ENCODE results near the gene ABCC3. TPM values are rescaled to one million over a fixed set of nuclear protein-coding genes. Genes with fewer than 3 reads are reported as not detected.
A peak's percentile ranks its signal among the peaks of the same experiment; 100 is the strongest.
"Not testable (repeated sequence)": the region's sequence is repeated elsewhere in the genome, so short reads cannot be mapped to it uniquely, and the experiment has no call there.

The ABCC3 gene
- total RNA-seq, 2 experiments from 2014 or later = not detected

DNA sequence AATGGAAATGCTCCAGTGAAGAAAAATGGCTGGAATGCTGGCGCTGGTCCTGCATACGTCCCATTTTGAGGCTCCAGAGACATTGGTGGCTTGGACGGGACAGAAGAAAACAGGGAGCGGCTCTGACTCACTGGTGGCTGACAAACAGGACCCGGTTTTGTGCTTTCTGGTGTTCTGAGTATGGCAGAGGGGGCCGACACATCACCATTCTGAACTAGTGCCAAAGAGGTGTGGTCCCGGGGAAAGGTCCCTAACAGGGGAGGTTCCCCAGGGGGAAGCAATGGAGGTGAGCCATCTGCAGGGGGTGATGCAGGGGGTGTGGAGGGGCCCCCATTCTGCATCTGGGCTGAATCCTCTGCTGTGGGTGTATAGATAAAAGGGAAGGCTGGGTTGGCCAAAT, 64.7 kb downstream of the ABCC3 start:
- Mint-ChIP-seq H3K4me3 (no peak overlapping the region), H3K27ac (no peak overlapping the region), H3K9me3 (no peaks in the 10 kb centered on the region), H3K4me1 (ENCODE audit: low read depth) (peaks cover 34% of the 10 kb centered on the region), H3K27me3 (no peaks in the 10 kb centered on the region), H3K36me3 (peaks cover 41% of the 10 kb centered on the region)
- intact Hi-C loops (cut with micrococcal nuclease) = no loop called here
- CTCF ChIA-PET = interaction anchor here (0.6 kb wide), 1 partner anchor 145 kb away, joined by 3 read pairs; no protein-coding TSS in a partner anchor
- POLR2A ChIA-PET = no interaction called here
- no peak for DNase-seq

DNA sequence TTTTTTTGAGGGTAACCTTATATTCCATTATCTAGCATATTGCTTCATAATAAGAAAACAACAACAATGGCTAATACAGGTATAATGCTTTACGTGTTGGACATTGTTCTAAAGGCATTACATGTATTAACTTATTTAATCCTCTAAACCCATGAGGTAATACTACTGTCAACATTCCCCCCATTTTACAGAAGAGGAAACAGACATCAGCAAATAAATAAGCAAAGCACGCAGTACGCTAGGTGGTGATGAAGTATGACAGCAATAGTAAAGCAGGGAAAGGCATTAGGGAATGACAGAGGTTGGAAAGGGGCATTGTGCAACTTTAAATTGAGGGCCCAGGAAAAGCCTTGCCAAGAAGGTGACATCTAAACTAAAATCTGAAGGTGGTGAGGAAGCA, 68.5 kb downstream of the ABCC3 start:
- peak overlapping the region; percentile 50 for H3K27ac Mint-ChIP-seq
- ChIA-PET CTCF (interaction anchor here (2.8 kb wide), 1 partner anchor 73 kb away, joined by 10 read pairs; no protein-coding TSS in a partner anchor), POLR2A (no interaction called here)
- H3K4me3 Mint-ChIP-seq = no peak overlapping the region
- no peaks in the 10 kb centered on the region for H3K27me3 Mint-ChIP-seq
- intact Hi-C loops (cut with micrococcal nuclease) = no loop called here
- H3K36me3 Mint-ChIP-seq = peaks cover 26% of the 10 kb centered on the region
- peaks cover 51% of the 10 kb centered on the region for H3K4me1 Mint-ChIP-seq (ENCODE audit: low read depth)
- no peak for DNase-seq
- H3K9me3 Mint-ChIP-seq = no peaks in the 10 kb centered on the region

DNA sequence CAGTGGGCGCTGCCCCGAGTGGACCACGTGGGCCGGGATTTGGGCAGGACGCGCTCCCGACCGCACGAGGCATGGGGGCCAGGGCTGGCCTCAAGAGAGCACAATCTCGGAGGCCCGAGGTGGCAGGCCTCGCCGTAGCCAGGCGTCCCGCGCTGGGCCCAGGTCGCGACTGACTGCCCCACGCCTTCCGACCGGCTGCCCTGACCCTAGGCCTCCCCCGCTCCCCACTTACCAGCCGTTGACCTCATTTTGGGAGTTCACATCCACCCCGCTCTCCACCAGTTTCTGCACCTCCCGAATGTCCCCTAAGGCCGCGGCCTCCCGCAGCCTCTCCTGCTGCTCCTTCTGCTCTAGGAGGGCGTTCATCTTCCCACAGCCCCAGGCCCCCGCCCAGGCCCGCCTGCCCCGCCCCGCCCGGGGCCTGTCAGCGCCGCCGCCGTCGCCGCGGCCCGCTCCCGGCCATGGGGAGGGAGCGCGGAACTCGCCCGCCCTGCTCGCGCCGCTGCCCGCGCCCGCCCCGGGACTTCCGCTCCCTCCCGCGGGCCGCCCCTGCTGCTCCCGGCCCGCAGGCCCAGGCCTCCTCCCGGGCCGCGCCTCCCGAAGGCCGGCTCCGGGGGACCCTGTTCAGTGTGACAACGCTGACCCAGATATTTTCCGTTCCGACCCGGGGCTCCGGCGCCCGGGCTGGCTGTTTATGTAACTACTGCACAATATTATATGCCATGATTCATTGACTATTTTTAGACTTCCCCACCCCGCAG, 72.8 kb downstream of the ABCC3 start, which contains the start of gene ANKRD40:
ANKRD40 (minus strand) TSS at position 626 of the 761 bp plus-strand sequence; CDS start at position 366, 260 bp downstream.
- peaks cover 48% of the 10 kb centered on the region for H3K4me1 Mint-ChIP-seq (ENCODE audit: low read depth)
- peak within 1 kb of the TSS; percentile 96 for H3K4me3 Mint-ChIP-seq
- H3K36me3 Mint-ChIP-seq = peaks cover 14% of the 10 kb centered on the region
- no peaks in the 10 kb centered on the region for H3K27me3 Mint-ChIP-seq
- DNase-seq = peak; percentile 95
- ChIA-PET CTCF (interaction anchor here (0.6 to 1.9 kb wide), 8 partner anchors 10 to 228 kb away, joined by 3 to 8 read pairs (median 4); partner anchors contain the start of genes LUC7L3 and SPATA20), POLR2A (interaction anchor here (0.6 to 2.3 kb wide), 5 partner anchors 10 to 18 kb away, joined by 3 to 14 read pairs (median 7); partner anchors contain the start of gene LUC7L3)
- intact Hi-C loops (cut with micrococcal nuclease) = loop anchor here (1.0 to 5.0 kb wide), 3 partner anchors 12 to 230 kb away; partner anchors contain the start of genes LUC7L3 and RSAD1
- H3K27ac Mint-ChIP-seq = peak within 1 kb of the TSS; percentile 96
- no peaks in the 10 kb centered on the region for H3K9me3 Mint-ChIP-seq

DNA sequence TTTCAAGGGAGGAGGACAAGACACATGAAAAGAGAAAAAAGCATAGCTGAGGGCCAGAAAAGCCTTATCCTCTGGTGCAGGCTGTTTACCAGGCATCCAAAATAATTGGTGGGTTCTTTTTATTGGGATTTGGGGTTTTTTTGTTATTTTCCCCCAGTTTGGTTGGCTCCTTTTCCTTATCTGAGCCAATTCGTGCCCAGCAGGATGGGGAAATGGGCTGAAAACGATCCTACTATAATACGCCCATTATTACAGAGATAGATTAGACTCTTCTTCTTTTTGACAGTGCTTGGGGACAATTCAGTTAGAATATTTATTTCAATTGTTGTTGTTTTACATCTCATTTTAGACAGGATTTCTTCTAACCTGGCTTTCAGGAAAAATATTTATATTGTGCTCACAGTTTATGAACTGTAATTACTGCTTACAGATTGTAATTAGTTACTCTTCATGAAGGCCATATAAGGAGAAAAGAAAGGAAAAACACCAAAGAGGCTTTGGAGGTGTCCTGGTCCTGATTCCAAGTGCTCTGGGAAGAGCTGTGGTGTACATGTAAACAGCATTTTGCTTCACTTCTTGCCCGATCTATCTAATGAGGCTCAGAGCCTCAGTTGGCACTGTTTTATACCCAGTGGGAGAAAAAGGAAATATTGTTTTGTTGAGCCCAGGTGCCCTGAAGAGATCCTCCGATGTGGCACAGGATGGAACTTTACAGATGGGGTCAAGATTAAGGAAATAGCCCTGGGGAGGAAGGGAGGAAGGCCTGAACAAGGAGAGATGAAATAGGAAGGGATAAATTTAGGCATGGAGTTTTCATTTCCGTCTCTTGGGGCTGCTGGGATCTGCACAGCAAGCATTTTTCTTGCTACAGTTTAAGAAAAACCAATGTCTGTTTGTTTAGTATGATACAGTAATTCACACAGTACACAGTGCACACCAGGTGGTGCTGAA, 73.6 kb downstream of the ABCC3 start:
- Mint-ChIP-seq H3K27me3 (no peaks in the 10 kb centered on the region), H3K9me3 (no peaks in the 10 kb centered on the region), H3K36me3 (peaks cover 14% of the 10 kb centered on the region), H3K4me3 (peak overlapping the region; percentile 77), H3K27ac (peak overlapping the region; percentile 96), H3K4me1 (ENCODE audit: low read depth) (peaks cover 45% of the 10 kb centered on the region)
- ChIA-PET POLR2A (interaction anchor here (0.6 to 2.3 kb wide), 4 partner anchors 10 to 17 kb away, joined by 3 to 14 read pairs (median 5); partner anchors contain the start of gene LUC7L3), CTCF (interaction anchor here (0.6 to 1.9 kb wide), 7 partner anchors 10 to 311 kb away, joined by 3 to 8 read pairs (median 4); partner anchors contain the start of genes LRRC59 and LUC7L3)
- intact Hi-C loops (cut with micrococcal nuclease) = loop anchor here (1.0 to 5.0 kb wide), 3 partner anchors 11 to 231 kb away; partner anchors contain the start of genes LUC7L3 and RSAD1
- DNase-seq = no peak

DNA sequence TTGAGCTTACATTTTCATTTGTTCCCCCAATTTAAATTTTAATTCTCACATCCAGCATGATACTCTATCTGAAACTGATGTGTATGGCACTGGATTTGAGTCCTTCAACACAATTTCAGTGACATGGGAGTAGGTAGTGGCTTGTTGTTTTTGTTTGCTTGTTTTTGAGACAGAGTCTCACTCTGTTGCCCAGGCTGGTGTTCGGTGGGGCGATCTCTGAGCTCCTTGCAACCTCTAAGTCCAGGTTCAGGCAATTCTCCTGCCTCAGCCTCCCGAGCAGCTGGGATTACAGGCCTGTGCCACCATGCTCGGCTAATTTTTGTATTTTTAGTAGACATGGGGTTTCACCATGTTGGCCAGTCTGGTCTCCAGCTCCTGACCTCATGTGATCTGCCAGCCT, 74.4 kb downstream of the ABCC3 start:
- peaks cover 38% of the 10 kb centered on the region for H3K4me1 Mint-ChIP-seq (ENCODE audit: low read depth)
- DNase-seq, H3K27me3 Mint-ChIP-seq, H3K9me3 Mint-ChIP-seq, H3K36me3 Mint-ChIP-seq: not testable (repeated sequence)
- peak overlapping the region; percentile 77 for H3K4me3 Mint-ChIP-seq
- CTCF ChIA-PET = interaction anchor here (1.5 to 1.9 kb wide), 5 partner anchors 9 to 312 kb away, joined by 3 to 8 read pairs (median 4); partner anchors contain the start of genes LRRC59 and LUC7L3
- POLR2A ChIA-PET = interaction anchor here (1.1 to 2.3 kb wide), 2 partner anchors 11 to 13 kb away, joined by 3 to 14 read pairs; partner anchors contain the start of gene LUC7L3
- peak overlapping the region; percentile 96 for H3K27ac Mint-ChIP-seq
- intact Hi-C loops (cut with micrococcal nuclease) = loop anchor here (5.0 kb wide), 2 partner anchors 167 to 232 kb away; partner anchors contain the start of gene RSAD1

DNA sequence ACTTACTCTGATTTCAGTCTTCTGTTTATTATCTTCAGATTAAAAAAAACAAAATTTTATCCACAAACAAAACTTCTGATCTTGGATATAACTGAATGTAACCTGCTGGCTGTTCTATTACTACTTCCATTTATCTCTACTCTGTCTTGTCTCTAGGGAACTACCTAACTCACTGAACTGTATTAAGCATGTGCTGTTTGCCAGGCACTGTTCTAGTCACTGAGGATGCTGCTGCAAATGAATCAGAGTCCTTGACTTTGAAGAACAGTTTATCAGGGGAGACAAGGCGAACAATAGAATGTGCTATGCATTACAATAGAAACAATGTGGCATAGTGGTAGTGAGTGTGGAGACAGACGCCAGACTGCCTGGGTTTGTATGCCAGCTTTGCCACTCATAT, 75.3 kb downstream of the ABCC3 start:
- no peaks in the 10 kb centered on the region for H3K9me3 Mint-ChIP-seq
- no peaks in the 10 kb centered on the region for H3K27me3 Mint-ChIP-seq
- peaks cover 32% of the 10 kb centered on the region for H3K4me1 Mint-ChIP-seq (ENCODE audit: low read depth)
- ChIA-PET POLR2A (interaction anchor here (2.3 kb wide), 1 partner anchor 10 kb away, joined by 14 read pairs; the partner anchor contains the start of gene LUC7L3), CTCF (no interaction called here)
- H3K36me3 Mint-ChIP-seq = peaks cover 8% of the 10 kb centered on the region
- H3K27ac Mint-ChIP-seq = peak overlapping the region; percentile 65
- DNase-seq = no peak
- intact Hi-C loops (cut with micrococcal nuclease) = no loop called here
- H3K4me3 Mint-ChIP-seq = no peak overlapping the region

DNA sequence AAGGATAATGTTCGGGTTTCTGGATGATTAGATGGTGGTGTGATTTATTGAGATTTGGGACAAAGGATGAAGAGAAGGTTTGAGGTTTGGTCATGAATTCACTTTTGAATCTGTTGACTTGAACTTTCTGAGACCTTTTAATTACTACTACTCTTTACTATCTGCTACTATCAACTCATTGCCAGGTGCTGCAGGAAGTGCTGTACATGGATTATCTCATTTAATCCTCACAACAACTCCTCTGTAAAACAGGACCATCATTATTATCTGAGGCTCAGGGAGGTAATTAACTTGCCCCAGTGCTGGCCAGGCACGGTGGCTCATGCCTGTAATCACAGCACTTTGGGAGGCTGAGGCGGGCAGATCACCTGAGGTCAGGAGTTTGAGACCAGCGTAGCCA, 76.0 kb downstream of the ABCC3 start:
- Mint-ChIP-seq H3K4me1 (ENCODE audit: low read depth) (peaks cover 29% of the 10 kb centered on the region), H3K27ac (peak overlapping the region; percentile 65), H3K4me3 (no peak overlapping the region), H3K9me3 (no peaks in the 10 kb centered on the region), H3K36me3 (peaks cover 2% of the 10 kb centered on the region), H3K27me3 (no peaks in the 10 kb centered on the region)
- CTCF ChIA-PET = no interaction called here
- intact Hi-C loops (cut with micrococcal nuclease) = no loop called here
- DNase-seq = no peak
- POLR2A ChIA-PET = no interaction called here

DNA sequence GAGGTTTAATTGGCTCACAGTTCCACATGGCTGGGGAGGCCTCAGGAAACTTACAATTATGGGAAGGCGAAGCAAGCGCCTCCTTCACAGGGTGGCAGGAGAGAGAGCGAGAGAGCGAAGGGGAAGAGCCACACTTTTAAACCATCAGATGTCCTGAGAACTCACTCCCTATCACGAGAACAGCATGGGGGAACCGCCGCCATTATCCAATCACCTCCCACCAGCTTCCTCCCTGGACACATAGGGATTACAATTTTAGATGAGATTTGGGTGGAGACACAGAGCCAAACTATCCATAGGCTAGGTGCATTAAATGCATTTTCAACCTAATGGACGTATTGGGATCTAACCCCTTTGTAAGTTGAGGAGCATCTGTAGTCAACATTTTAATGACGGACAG, 78.0 kb downstream of the ABCC3 start:
- intact Hi-C loops (cut with micrococcal nuclease) = no loop called here
- H3K27ac Mint-ChIP-seq = no peak overlapping the region
- H3K36me3 Mint-ChIP-seq = no peaks in the 10 kb centered on the region
- H3K4me3 Mint-ChIP-seq = no peak overlapping the region
- H3K27me3 Mint-ChIP-seq = no peaks in the 10 kb centered on the region
- POLR2A ChIA-PET = no interaction called here
- peaks cover 19% of the 10 kb centered on the region for H3K4me1 Mint-ChIP-seq (ENCODE audit: low read depth)
- no peak for DNase-seq
- no peaks in the 10 kb centered on the region for H3K9me3 Mint-ChIP-seq
- CTCF ChIA-PET = no interaction called here

DNA sequence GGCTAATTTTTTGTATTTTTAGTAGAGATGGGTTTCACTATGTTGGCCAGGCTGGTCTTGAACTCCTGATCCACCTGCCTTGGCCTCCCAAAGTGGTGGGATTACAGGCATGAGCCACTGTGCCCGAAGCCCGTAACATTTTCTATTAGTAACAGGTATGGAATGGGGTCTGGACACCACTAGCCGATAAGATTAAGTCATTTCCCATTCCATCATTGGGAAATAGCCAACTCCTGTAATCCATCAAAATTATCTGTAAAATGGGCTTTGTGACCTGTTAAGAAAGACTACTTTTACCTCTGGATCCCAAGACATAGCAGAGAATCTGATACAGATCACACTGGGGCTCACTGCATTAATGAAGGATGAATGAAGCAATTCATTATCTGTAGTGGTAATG, 80.8 kb downstream of the ABCC3 start:
- no peak for DNase-seq
- H3K9me3 Mint-ChIP-seq = no peaks in the 10 kb centered on the region
- H3K27ac Mint-ChIP-seq = no peak overlapping the region
- intact Hi-C loops (cut with micrococcal nuclease) = loop anchor here (5.0 kb wide), 1 partner anchor 1038 kb away; the partner anchor contains the start of gene SPOP
- CTCF ChIA-PET = no interaction called here
- H3K4me1 Mint-ChIP-seq (ENCODE audit: low read depth) = peaks cover 2% of the 10 kb centered on the region
- POLR2A ChIA-PET = no interaction called here
- no peak overlapping the region for H3K4me3 Mint-ChIP-seq
- no peaks in the 10 kb centered on the region for H3K36me3 Mint-ChIP-seq
- no peaks in the 10 kb centered on the region for H3K27me3 Mint-ChIP-seq

DNA sequence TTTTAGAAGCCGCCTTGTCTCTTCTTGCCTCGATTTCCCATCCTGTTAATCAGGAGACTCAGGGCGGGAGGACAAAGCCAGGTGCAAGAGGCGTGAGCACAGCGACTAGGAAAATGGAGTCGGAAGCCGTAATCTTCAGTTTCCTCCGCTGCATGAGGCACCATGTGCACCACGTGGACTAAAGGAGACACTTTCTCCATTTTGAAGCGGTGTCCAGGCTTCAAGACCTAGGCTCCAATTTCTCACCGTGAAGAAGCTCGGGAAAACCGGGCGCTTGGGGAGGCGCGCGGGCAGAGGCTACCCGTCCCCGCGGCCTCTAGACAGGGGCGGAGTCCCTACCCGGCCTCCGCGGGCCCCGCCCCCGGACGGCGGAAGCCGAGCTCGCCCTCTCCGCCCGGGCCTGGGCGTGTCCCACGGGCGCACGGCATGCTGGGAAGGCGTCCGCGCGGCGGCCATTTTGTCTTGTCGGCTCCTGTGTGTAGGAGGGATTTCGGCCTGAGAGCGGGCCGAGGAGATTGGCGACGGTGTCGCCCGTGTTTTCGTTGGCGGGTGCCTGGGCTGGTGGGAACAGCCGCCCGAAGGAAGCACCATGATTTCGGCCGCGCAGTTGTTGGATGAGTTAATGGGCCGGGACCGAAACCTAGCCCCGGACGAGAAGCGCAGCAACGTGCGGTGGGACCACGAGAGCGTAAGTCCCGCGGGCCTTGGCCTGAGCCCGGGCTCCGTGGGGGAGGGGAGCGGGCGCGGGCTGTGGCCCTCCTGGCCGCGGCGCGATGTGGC, 84.7 kb downstream of the ABCC3 start, which contains the start of gene LUC7L3:
LUC7L3 (plus strand) TSS at position 460 of the 780 bp plus-strand sequence; CDS start at position 590, 130 bp downstream.
- H3K27ac Mint-ChIP-seq = peak within 1 kb of the TSS; percentile 98
- CTCF ChIA-PET = interaction anchor here (0.7 to 1.0 kb wide), 3 partner anchors 11 to 321 kb away, joined by 3 to 8 read pairs (median 3); partner anchors contain the start of gene ANKRD40
- POLR2A ChIA-PET = interaction anchor here (0.6 to 1.7 kb wide), 7 partner anchors 9 to 401 kb away, joined by 3 to 14 read pairs (median 5); partner anchors contain the start of genes ANKRD40, LRRC59, SPAG9 and TOB1
- no peaks in the 10 kb centered on the region for H3K27me3 Mint-ChIP-seq
- peak; percentile 96 for DNase-seq
- intact Hi-C loops (cut with micrococcal nuclease) = loop anchor here (1.0 to 5.0 kb wide), 2 partner anchors 11 to 1042 kb away; partner anchors contain the start of gene SPOP
- H3K36me3 Mint-ChIP-seq = peaks cover 14% of the 10 kb centered on the region
- no peaks in the 10 kb centered on the region for H3K9me3 Mint-ChIP-seq
- H3K4me1 Mint-ChIP-seq (ENCODE audit: low read depth) = peaks cover 26% of the 10 kb centered on the region
- peak within 1 kb of the TSS; percentile 97 for H3K4me3 Mint-ChIP-seq
